Coronary artery (tissue), 2 donors: ENCODE measurements around the gene PLXNA4.

Source experiments
- DNase-seq: peaks from one replicate; pipeline ENCODE4 v3.0.0-alpha.2; 2017; ENCODE audit warnings: low spot score
- H3K27ac ChIP-seq, 2 donors: fragments of 200-600 bp; sonication (generic); one replicate each; pipeline ENCODE4 v1.5.1; 2016 to 2019
- H3K4me3 ChIP-seq: fragments of 200-600 bp; sonication (generic); 2 replicates; pipeline ENCODE4 v1.5.1; 2016; ENCODE audit warnings: mild to moderate bottlenecking, moderate library complexity
- TF ChIP-seq, protein P1 (sequence below): fragments of 200-600 bp; sonication (generic); IDR thresholded peaks from one replicate; pipeline ENCODE4 v1.5.1; 2019; ENCODE audit warnings: antibody characterized with exemption

The PLXNA4 gene

DNA sequence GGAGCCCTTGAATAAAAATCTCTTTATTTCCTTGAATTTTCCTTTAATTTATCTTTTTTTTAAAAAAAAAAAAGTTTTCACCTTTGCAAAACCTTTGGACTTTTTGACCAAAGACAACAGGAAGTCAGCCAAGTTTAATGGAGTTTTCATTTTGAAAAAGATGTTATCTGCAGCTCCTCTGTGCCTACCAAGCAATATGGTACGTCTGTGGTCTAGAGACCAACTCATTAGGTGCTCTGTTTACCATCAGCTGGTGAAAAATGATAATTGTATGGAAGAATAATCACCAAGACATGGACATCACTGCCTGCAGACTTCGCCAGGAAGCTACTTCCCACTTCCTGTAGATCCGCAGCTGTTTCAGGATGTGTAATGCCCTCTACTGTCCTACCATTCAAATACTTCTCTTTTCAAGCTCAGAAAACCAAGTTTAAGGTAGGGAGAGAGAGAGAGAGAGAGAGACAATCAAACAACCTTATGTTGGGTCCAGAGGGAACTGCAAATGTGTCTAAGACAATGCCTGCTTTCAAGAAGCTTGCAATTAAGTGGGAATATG lies 18.7 kb downstream of the PLXNA4 start:
- H3K27ac ChIP-seq = no peak overlapping the region
- TF ChIP-seq, protein P1, sequence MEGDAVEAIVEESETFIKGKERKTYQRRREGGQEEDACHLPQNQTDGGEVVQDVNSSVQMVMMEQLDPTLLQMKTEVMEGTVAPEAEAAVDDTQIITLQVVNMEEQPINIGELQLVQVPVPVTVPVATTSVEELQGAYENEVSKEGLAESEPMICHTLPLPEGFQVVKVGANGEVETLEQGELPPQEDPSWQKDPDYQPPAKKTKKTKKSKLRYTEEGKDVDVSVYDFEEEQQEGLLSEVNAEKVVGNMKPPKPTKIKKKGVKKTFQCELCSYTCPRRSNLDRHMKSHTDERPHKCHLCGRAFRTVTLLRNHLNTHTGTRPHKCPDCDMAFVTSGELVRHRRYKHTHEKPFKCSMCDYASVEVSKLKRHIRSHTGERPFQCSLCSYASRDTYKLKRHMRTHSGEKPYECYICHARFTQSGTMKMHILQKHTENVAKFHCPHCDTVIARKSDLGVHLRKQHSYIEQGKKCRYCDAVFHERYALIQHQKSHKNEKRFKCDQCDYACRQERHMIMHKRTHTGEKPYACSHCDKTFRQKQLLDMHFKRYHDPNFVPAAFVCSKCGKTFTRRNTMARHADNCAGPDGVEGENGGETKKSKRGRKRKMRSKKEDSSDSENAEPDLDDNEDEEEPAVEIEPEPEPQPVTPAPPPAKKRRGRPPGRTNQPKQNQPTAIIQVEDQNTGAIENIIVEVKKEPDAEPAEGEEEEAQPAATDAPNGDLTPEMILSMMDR = no peak
- DNase-seq = no peak
- H3K4me3 ChIP-seq = no peak overlapping the region

DNA sequence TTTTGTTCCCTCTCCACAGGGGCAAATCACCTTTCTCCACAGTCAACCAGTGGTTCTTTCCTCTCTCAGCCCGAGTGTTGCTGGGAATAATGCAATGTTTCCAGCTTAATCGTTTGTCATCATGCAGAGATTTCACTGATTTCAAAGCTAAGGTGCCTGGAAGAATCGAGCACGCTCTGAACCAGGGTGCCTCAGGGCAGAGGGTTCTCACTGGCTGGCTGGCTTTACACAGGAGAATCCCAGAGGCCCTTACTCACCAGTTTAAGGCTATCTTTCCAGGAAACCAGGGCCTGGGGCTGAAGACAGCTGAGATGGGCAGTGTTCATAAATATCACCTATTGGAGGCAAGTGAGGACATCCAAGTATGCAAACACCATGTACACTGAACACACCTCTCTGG lies 21.8 kb downstream of the PLXNA4 start:
- Histone ChIP-seq H3K4me3 (no peak overlapping the region), H3K27ac (no peak overlapping the region)
- TF ChIP-seq, protein P1 = no peak
- no peak for DNase-seq

DNA sequence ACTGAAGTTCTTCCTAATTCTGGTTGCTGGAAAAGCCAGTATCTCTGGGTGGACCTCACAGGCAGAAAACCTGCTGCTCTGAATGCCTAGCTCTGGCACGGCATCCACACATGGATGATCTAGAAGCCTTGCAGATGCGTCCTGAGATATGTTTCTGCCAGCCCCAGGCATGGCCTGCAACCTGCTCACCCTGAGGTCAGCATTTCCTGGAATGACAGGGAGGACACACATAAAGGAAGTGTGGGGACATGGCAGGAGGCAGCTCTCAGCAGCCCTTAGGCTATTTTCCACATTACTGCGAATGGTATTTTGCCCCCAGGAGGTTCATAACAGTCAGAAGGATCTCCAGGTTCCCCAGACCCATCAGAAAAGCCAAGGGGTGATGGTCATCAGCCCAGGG lies 23.2 kb downstream of the PLXNA4 start:
- H3K27ac ChIP-seq = no peak overlapping the region
- TF ChIP-seq, protein P1 = no peak
- no peak overlapping the region for H3K4me3 ChIP-seq
- no peak for DNase-seq

DNA sequence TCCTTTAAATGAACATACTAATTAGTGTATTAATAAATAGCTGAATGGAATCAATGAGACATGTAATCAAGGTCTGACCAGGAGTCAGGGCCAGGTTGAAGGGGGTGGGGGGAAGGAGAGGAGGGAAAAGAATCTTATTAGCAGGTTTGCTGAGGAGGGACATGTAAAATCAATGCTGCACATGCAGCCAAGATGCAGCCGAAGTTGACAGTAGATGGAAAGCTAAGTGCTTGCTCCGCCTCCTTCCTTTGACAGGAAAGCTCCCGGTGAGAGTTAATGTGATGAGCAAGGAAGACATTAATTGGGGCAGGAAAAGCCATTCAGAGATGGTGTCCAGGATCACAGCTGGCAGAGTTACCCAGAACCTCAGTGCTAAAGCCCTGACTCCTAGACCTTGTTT lies 24.4 kb downstream of the PLXNA4 start:
- no peak overlapping the region for H3K27ac ChIP-seq
- no peak for DNase-seq
- TF ChIP-seq, protein P1 = no peak
- H3K4me3 ChIP-seq = no peak overlapping the region

DNA sequence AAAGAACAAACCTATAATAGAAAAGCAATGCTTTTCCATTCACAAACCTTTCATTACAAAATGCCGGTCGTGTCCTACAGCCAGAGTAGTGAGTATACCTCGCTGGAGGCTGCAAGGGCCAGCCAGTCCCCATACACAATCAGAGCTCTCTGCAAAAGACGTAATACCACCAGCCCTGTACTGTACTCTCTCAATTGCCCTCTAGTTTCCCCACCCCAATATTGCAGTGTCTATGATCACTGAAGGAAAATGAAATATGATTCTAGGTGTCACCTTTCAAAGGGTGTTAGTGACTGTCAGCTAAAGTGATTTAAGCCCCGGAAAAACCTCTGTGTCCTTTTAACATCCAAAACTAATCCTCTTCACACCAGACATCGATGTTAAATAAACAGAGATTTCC lies 24.8 kb downstream of the PLXNA4 start:
- no peak for DNase-seq
- TF ChIP-seq, protein P1 = no peak
- Histone ChIP-seq H3K27ac (no peak overlapping the region), H3K4me3 (no peak overlapping the region)

DNA sequence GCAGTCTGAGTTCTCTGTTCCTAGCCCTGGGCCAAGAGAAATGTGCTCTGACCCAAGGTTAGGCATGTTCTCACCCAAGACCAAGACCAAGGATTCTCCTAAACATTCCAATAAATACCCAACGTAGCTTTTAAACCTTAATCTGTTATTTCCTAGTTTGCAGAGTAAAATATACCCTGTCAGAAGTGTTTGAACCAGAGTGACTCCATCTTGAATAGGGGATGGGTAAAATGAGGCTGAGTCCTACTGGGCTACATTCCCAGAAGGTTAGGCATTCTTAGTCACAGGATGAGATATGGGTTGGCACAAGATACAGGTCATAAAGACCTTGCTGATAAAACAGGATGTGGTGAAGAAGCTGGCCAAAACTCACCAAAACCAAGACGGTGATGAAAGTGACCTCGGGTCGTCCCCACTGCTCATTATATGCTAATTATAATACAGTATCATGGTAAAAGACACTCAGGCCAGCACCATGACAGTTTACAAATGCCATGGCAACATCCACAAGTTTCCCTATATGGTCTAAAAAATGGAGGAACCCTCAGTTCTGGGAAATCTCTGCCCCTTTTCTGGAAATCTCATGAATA lies 27.7 kb downstream of the PLXNA4 start:
- no peak overlapping the region for H3K4me3 ChIP-seq
- TF ChIP-seq, protein P1 = no peak
- H3K27ac ChIP-seq = no peak overlapping the region
- DNase-seq = no peak

DNA sequence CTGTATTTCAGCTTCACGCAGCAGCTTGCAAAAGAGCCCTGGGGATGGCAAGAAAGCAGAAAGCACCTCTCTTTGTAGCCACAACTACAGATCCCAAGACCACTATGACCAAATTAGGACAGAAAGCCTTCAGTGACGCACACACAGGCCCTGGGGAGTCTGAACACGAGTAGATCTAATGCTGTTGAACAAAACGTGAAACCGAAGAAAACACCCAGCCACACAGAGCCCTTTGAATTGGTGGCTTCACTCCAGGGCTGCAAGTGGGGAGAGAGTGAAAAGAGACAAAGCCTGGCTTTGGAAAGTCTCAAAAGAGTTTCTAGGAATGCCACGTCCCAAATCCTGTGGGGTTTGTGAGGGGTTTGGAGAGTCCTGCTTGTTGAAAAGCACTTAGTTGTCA lies 28.4 kb downstream of the PLXNA4 start:
- Histone ChIP-seq H3K4me3 (no peak overlapping the region), H3K27ac (no peak overlapping the region)
- TF ChIP-seq, protein P1 = no peak
- no peak for DNase-seq
